ENCODE measurements around the gene CACNA2D3.

The CACNA2D3 gene

GRCh38 chr3:54660714-54661132 lies 538.4 kb downstream of the CACNA2D3 start:
- DNase-seq, result no peak
- Histone ChIP-seq H2AK5ac (ENCODE audit: low read length) (no peak overlapping the region), H4K8ac (ENCODE audit: low read depth, low read length) (no peak overlapping the region), H3K56ac (ENCODE audit: low read length) (no peak overlapping the region), H3K4me2 (ENCODE audit: low read length) (no peak overlapping the region), H3K4me3 (ENCODE audit: low read length) (no peak overlapping the region), H3K4ac (ENCODE audit: low read depth, low read length) (no peak overlapping the region), H2BK15ac (replicated peaks; ENCODE audit: low read depth) (no peak overlapping the region), H3K36me3 (ENCODE audit: control insufficient read depth, insufficient read depth, low read length) (no peaks in the 10 kb centered on the region), H3K18ac (ENCODE audit: low read length) (no peak overlapping the region), H3K27ac (ENCODE audit: low read depth, low read length) (no peak overlapping the region), H3K27me3 (ENCODE audit: insufficient read depth, low read length, poor library complexity) (no peaks in the 10 kb centered on the region), H3K79me1 (ENCODE audit: low read length) (no peaks in the 10 kb centered on the region), H3K9ac (ENCODE audit: low read length) (no peak overlapping the region), H3K79me2 (ENCODE audit: control insufficient read depth, insufficient read depth, low read length) (no peaks in the 10 kb centered on the region), H2BK120ac (ENCODE audit: low read depth, low read length) (no peak overlapping the region), H3K4me1 (ENCODE audit: control insufficient read depth, low read depth, low read length) (no peaks in the 10 kb centered on the region), H2BK5ac (ENCODE audit: low read length) (no peak overlapping the region), H3K23ac (ENCODE audit: low read length) (no peak overlapping the region), H4K5ac (ENCODE audit: low read length) (no peak overlapping the region)
- WGBS (ENCODE audit: extremely low coverage, insufficient coverage, low lambda C conversion rate), result no CpG with 5 or more reads among the region's 9 CpGs

- H3K4me1 ChIP-seq (ENCODE audit: control insufficient read depth, low read depth, low read length), result no peaks in the 10 kb centered on the region
- no peak overlapping the region for H3K18ac ChIP-seq (ENCODE audit: low read length)
- no peaks in the 10 kb centered on the region for H3K79me1 ChIP-seq (ENCODE audit: low read length)
- H4K8ac ChIP-seq (ENCODE audit: low read depth, low read length), result no peak overlapping the region
- no peak overlapping the region for H3K9ac ChIP-seq (ENCODE audit: low read length)
- no peak overlapping the region for H2BK5ac ChIP-seq (ENCODE audit: low read length)
- H2BK120ac ChIP-seq (ENCODE audit: low read depth, low read length), result no peak overlapping the region
- no peaks in the 10 kb centered on the region for H3K27me3 ChIP-seq (ENCODE audit: insufficient read depth, low read length, poor library complexity)
- no peaks in the 10 kb centered on the region for H3K79me2 ChIP-seq (ENCODE audit: control insufficient read depth, insufficient read depth, low read length)
- no peak overlapping the region for H3K56ac ChIP-seq (ENCODE audit: low read length)
- no peak overlapping the region for H3K23ac ChIP-seq (ENCODE audit: low read length)
- H3K36me3 ChIP-seq (ENCODE audit: control insufficient read depth, insufficient read depth, low read length), result no peaks in the 10 kb centered on the region
- WGBS (ENCODE audit: extremely low coverage, insufficient coverage, low lambda C conversion rate), result no CpG with 5 or more reads among the region's 3 CpGs
- H2AK5ac ChIP-seq (ENCODE audit: low read length), result no peak overlapping the region
- no peak overlapping the region for H3K4me2 ChIP-seq (ENCODE audit: low read length)
- no peak overlapping the region for H4K5ac ChIP-seq (ENCODE audit: low read length)
- no peak overlapping the region for H3K27ac ChIP-seq (ENCODE audit: low read depth, low read length)
- H3K4ac ChIP-seq (ENCODE audit: low read depth, low read length), result no peak overlapping the region
- no peak overlapping the region for H2BK15ac ChIP-seq (replicated peaks; ENCODE audit: low read depth)
- H3K4me3 ChIP-seq (ENCODE audit: low read length), result no peak overlapping the region
- DNase-seq, result no peak
These were observed 538.8 kb downstream of the CACNA2D3 start for GRCh38 chr3:54661151-54661550.

- no peak overlapping the region for H2BK15ac ChIP-seq (replicated peaks; ENCODE audit: low read depth)
- no peak overlapping the region for H3K23ac ChIP-seq (ENCODE audit: low read length)
- no peak overlapping the region for H3K18ac ChIP-seq (ENCODE audit: low read length)
- no peaks in the 10 kb centered on the region for H3K79me2 ChIP-seq (ENCODE audit: control insufficient read depth, insufficient read depth, low read length)
- no peak overlapping the region for H3K56ac ChIP-seq (ENCODE audit: low read length)
- no peak for DNase-seq
- H3K79me1 ChIP-seq (ENCODE audit: low read length), result no peaks in the 10 kb centered on the region
- H2BK5ac ChIP-seq (ENCODE audit: low read length), result no peak overlapping the region
- no peak overlapping the region for H2AK5ac ChIP-seq (ENCODE audit: low read length)
- H3K27ac ChIP-seq (ENCODE audit: low read depth, low read length), result no peak overlapping the region
- H2BK120ac ChIP-seq (ENCODE audit: low read depth, low read length), result no peak overlapping the region
- H3K4me1 ChIP-seq (ENCODE audit: control insufficient read depth, low read depth, low read length), result no peaks in the 10 kb centered on the region
- no peak overlapping the region for H3K4me2 ChIP-seq (ENCODE audit: low read length)
- H3K36me3 ChIP-seq (ENCODE audit: control insufficient read depth, insufficient read depth, low read length), result no peaks in the 10 kb centered on the region
- no peak overlapping the region for H4K5ac ChIP-seq (ENCODE audit: low read length)
- H3K9ac ChIP-seq (ENCODE audit: low read length), result no peak overlapping the region
- no peak overlapping the region for H4K8ac ChIP-seq (ENCODE audit: low read depth, low read length)
- WGBS (ENCODE audit: extremely low coverage, insufficient coverage, low lambda C conversion rate), result no CpG with 5 or more reads among the region's 4 CpGs
- H3K4ac ChIP-seq (ENCODE audit: low read depth, low read length), result no peak overlapping the region
- no peak overlapping the region for H3K4me3 ChIP-seq (ENCODE audit: low read length)
- H3K27me3 ChIP-seq (ENCODE audit: insufficient read depth, low read length, poor library complexity), result no peaks in the 10 kb centered on the region
These were observed 541.2 kb downstream of the CACNA2D3 start for GRCh38 chr3:54663501-54664011.

- Histone ChIP-seq H3K27ac (ENCODE audit: low read depth, low read length) (no peak overlapping the region), H3K4me1 (ENCODE audit: control insufficient read depth, low read depth, low read length) (no peaks in the 10 kb centered on the region), H3K4me3 (ENCODE audit: low read length) (no peak overlapping the region), H3K9ac (ENCODE audit: low read length) (no peak overlapping the region), H2BK15ac (replicated peaks; ENCODE audit: low read depth) (no peak overlapping the region), H3K27me3 (ENCODE audit: insufficient read depth, low read length, poor library complexity) (no peaks in the 10 kb centered on the region), H4K5ac (ENCODE audit: low read length) (no peak overlapping the region), H2AK5ac (ENCODE audit: low read length) (no peak overlapping the region), H3K4me2 (ENCODE audit: low read length) (no peak overlapping the region), H3K56ac (ENCODE audit: low read length) (no peak overlapping the region), H3K4ac (ENCODE audit: low read depth, low read length) (no peak overlapping the region), H3K18ac (ENCODE audit: low read length) (no peak overlapping the region), H3K36me3 (ENCODE audit: control insufficient read depth, insufficient read depth, low read length) (no peaks in the 10 kb centered on the region), H2BK120ac (ENCODE audit: low read depth, low read length) (no peak overlapping the region), H3K79me2 (ENCODE audit: control insufficient read depth, insufficient read depth, low read length) (no peaks in the 10 kb centered on the region), H2BK5ac (ENCODE audit: low read length) (no peak overlapping the region), H3K23ac (ENCODE audit: low read length) (no peak overlapping the region), H3K79me1 (ENCODE audit: low read length) (no peaks in the 10 kb centered on the region), H4K8ac (ENCODE audit: low read depth, low read length) (no peak overlapping the region)
- no CpG with 5 or more reads among the region's 8 CpGs for WGBS (ENCODE audit: extremely low coverage, insufficient coverage, low lambda C conversion rate)
- DNase-seq, result no peak
These were observed 542.8 kb downstream of the CACNA2D3 start for GRCh38 chr3:54665016-54665600.

DNA sequence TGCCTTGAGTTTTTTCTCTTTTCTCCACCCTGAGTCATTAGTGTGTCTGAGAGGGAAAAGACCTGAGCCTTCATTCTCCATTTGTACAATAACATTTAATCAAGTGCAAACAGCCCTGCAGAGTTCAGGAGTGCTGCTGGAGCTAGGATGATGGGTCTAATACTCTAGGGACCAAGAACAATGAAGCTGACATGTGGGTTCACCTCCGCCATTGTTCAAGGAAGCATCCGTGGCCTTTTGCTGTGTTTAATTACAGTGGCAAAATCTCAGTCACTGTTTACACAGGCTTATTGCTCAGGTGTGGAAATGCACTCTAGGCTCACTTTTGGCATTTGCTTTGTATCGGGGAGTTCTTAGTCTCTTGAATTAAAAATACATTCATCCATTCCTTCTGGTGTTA lies 545.9 kb downstream of the CACNA2D3 start:
- Histone ChIP-seq H3K36me3 (ENCODE audit: control insufficient read depth, insufficient read depth, low read length) (no peaks in the 10 kb centered on the region), H3K79me1 (ENCODE audit: low read length) (no peaks in the 10 kb centered on the region), H3K4me1 (ENCODE audit: control insufficient read depth, low read depth, low read length) (peaks cover 3% of the 10 kb centered on the region), H2AK5ac (ENCODE audit: low read length) (no peak overlapping the region), H2BK5ac (ENCODE audit: low read length) (no peak overlapping the region), H4K8ac (ENCODE audit: low read depth, low read length) (no peak overlapping the region), H3K18ac (ENCODE audit: low read length) (no peak overlapping the region), H2BK15ac (replicated peaks; ENCODE audit: low read depth) (no peak overlapping the region), H3K27ac (ENCODE audit: low read depth, low read length) (no peak overlapping the region), H3K23ac (ENCODE audit: low read length) (no peak overlapping the region), H3K4me3 (ENCODE audit: low read length) (no peak overlapping the region), H3K4me2 (ENCODE audit: low read length) (no peak overlapping the region), H3K27me3 (ENCODE audit: insufficient read depth, low read length, poor library complexity) (no peaks in the 10 kb centered on the region), H4K5ac (ENCODE audit: low read length) (no peak overlapping the region), H2BK120ac (ENCODE audit: low read depth, low read length) (no peak overlapping the region), H3K79me2 (ENCODE audit: control insufficient read depth, insufficient read depth, low read length) (no peaks in the 10 kb centered on the region), H3K56ac (ENCODE audit: low read length) (no peak overlapping the region), H3K4ac (ENCODE audit: low read depth, low read length) (no peak overlapping the region), H3K9ac (ENCODE audit: low read length) (no peak overlapping the region)
- no peak for DNase-seq
- WGBS (ENCODE audit: extremely low coverage, insufficient coverage, low lambda C conversion rate), result no CpG with 5 or more reads among the region's 3 CpGs
